Amniotic stem cell (primary cell): ENCODE data around the gene EHMT1.
A peak's percentile ranks its signal among the peaks of the same experiment; 100 is the strongest.
"Not testable (repeated sequence)": the region's sequence is repeated elsewhere in the genome, so short reads cannot be mapped to it uniquely, and the experiment has no call there.

ENCODE experiments used
- DNase-seq: peaks from one replicate; lab custom pipeline; 2025; lab: John Stamatoyannopoulos, UW

Gene EHMT1

GRCh38 chr9:137615387-137615871 is 3.4 kb upstream of the EHMT1 start:
- DNase-seq = no peak

DNA sequence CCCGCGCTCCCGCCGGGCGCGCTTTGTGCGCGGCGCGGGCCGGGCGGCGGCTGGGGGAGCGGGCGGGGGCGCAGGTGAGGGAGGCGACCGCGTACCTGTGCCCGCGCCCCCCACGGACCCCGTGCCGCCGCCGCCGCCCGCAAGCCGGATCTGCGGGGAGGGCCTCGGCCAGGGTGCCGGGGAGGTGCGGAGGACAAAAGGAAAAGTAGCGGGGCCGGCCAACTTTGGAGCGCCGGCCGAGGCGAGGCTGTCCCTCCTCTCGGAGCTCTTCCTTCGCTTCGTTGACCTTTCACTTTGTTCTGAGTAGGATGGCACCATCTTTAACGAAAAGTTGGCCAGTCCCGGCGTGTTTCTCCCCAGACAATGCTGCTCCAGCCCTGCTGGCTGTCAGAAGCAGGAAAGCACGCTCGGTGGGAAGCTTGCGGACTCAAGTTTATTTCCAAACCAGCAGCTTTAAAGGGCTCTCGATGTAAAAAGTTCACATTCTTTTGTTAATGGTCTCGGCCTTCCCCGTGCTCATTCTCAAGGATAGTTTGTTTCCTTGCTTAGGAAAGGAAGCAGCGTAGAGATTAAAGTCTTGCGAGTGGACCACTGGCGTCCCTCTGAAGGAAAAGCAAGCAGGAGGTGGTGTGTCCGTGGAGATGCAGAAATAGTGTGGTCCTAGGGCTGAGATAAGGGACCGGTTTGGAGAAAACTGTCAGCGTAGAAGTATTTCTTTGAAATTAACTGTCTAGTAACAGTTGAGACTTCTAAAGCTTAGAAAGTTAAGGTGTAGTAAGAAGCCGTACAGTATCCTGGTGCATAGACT is 639 bp downstream of the EHMT1 start:
- peak; percentile 22 for DNase-seq

- DNase-seq = no peak
Observed at GRCh38 chr9:137620048-137620405, 1.2 kb downstream of the EHMT1 start.

GRCh38 chr9:137620581-137620980 is 1.8 kb downstream of the EHMT1 start:
- no peak for DNase-seq

GRCh38 chr9:137621131-137621757 is 2.4 kb downstream of the EHMT1 start:
- DNase-seq = no peak

- DNase-seq = not testable (repeated sequence)
Observed at GRCh38 chr9:137622211-137622610, 3.4 kb downstream of the EHMT1 start.

GRCh38 chr9:137626464-137626863 is 7.7 kb downstream of the EHMT1 start:
- DNase-seq = no peak

DNA sequence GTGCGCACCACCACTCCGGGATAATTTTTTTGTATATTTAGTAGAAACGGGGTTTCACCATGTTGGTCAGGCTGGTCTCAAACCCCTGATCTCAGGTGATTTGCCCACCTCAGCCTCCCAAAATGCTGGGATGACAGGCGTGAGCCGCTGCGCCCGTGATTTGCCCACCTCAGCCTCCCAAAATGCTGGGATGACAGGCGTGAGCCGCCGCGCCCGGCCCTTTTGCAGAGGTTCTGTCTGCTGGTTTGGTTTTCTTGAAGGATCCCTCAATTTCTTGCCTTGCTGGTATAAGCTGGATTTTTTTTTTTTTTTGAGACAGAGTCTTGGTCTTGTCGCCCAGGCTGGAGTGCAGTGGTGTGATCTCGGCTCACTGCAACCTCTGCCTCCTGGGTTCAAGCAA is 8.6 kb downstream of the EHMT1 start:
- DNase-seq = not testable (repeated sequence)

DNA sequence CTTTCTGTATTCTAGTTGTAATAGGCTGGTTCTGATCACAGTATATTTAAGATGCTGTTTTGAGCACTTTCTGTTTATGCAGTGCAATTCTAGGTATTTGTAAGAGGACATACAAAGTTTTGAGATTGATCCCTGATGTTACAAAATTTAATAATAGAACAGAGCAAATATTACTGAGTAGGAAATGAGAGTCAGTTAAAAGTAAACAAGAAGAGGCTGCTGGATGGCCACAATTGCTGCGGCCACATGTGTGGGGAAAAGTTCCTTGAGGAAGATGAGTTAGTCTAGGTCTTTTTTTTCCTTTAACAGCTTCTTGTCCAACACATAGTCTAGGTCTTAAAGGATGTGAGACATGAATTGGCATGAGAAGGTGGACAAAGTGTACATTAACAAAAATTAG is 11.3 kb downstream of the EHMT1 start:
- DNase-seq = no peak

DNA sequence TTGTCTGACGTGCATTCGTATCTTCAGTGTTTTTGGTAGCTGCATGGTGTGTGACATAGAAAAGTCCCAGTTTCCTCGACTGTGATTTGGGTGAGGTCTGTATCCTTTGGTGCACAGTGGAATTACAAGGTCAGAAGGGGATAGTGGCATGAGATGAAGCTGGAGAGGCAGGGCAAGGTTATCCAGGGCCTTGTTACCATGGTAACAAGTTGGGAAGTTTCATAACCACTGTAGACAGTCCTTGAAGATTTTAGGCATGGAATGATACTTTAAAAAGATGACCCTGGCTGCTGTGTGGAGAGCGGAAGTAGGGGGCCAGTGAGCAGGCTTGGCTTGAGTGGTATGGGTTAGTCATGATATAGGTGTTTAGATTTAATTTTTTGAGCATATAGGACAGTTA is 11.9 kb downstream of the EHMT1 start:
- no peak for DNase-seq

GRCh38 chr9:137631345-137632229 is 12.8 kb downstream of the EHMT1 start:
- DNase-seq = no peak

DNA sequence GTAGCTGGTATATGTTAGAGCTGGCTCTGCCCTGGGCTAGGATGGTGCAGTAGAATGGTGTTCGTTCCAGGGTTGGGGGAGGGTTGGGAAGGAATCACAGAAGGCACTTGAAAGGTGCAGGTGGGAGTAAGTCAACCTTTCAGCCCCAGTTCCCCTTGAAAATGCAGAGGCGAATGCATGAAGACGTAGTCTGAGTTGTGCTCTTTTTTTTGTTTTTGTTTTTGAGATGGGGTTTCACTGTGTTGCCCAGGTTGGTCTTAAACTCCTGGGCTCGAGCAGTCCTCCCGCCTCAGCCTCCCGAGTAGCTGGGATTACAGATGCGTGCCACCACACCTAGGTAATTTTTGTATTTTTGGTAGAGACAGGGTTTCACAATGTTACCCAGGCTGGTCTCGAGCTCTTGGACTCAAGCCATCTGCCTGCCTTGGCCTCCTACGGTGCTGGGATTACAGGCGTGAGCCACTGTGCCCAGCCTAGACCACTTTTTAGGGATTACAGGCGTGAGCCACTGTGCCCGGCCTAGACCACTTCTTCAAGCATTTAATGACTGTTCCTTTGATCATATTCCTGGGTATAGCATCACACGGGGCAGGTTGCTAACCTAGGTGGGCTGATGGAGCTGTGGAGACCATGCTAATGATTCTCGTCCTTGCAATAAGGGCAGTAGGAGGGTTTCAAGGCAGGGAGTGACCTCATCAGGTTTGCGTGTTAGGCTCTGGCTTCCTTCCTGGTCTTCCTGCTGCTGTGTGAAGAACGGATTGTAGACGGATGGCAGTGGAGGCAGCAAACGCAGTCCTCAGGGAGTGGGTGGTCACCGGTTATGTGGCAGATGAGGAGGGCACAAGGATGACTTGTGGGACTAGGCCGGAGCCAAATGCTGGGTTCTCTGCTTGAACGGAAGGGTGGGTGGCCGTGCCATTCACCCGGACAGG is 13.7 kb downstream of the EHMT1 start:
- DNase-seq = no peak

GRCh38 chr9:137634016-137634415 is 15.2 kb downstream of the EHMT1 start:
- DNase-seq = no peak

DNA sequence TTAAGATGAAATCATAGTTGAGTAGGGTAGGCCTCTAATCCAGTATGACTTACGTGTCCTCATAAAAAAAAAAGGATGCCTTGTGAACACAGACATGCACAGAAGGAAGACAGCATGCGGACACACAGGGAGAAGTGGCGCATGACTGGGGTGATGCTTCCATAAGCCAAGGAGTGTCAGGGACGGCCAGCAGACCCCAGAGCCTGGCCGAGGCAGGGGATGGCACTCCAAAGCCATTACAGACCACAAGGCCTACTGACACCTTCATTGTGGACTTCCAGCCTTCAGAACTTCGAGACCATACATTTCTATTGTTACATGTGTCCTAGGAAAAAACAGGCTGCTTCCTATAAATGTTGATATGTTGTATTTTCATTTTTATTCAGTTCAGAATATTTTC is 19.9 kb downstream of the EHMT1 start:
- no peak for DNase-seq

GRCh38 chr9:137639303-137640051 is 20.7 kb downstream of the EHMT1 start:
- no peak for DNase-seq

DNA sequence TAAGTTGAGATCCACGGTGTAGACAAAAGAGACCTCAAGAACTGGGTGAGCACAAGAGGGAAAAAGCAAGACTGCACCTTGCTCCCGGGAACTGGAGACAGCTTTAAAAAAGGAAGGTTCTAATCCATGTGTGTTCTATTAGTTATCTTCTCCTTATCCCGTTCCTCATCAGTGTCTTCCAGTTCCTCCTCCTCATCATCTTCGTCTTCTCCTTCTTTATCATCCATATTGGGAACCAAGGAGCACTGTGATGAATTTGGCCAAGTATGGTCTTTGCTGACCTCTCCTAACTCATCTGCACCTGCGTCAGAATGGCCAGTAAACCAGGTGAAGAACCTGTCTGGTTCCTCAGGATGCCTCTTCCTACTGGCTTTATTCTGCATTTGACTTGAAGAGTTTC is 22.1 kb downstream of the EHMT1 start:
- no peak for DNase-seq

- DNase-seq = no peak
Observed at GRCh38 chr9:137642118-137642601, 23.4 kb downstream of the EHMT1 start.

DNA sequence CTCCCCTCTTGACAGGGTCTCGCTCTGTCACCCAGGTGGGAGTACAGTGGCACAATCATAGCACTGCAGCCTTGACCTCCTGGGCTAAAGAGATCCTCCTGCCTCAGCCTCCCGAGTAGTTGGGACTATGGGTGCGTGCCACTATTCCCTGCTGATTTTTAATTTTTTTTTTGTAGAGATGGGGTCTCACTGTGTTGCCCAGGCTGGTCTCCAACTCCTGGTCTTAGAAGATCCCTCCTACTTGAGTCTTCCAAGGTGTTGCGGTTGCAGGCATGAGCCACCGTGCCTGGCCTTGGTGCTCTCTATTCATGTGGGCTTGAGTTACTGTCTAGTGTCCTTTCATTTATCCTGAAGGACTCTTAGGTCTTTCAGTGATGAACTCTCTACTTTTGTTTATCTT is 24.1 kb downstream of the EHMT1 start:
- DNase-seq = no peak

GRCh38 chr9:137643921-137644320 is 25.1 kb downstream of the EHMT1 start:
- no peak for DNase-seq

DNA sequence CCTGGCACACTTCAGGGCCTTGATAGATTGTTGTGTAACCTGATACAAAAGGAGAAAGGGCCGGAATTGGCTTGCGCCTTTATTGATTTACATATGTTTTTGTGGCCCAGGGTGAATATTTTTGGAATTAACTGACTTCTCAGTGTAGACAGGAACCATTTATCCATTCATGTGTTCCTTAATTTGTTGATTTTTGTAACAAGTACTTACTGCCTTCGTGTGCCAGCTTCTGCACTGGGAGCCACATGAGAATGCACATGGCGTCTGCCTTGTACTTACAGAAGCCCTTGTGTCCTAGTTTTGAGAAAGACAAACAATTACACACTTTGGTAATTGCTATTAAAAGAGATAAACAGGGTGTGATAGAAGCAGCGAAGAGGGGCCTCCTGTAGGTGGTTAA is 26.4 kb downstream of the EHMT1 start:
- no peak for DNase-seq

DNA sequence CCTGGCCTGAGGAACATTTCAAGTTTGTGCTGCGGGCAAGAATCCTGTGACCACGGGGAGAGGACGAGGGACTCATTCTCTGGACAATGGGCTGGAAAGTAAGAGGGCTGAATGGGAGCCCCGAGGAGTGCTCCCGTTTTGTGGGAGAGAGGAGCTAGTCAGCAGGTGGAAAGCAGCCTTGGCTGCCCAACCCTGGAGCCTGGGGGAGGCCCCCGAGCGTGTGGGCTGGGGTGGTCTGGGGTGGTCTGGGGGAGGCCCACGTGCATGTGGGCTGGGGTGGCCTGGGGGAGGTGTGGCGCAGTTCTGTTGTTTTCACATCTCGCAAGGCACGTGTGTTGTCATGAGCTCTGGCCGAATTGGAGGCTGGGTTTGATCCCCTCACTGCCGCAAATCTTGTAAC is 27.5 kb downstream of the EHMT1 start:
- DNase-seq = no peak
